ENCODE data around the gene LPCAT2. TPM values are rescaled to one million over a fixed set of nuclear protein-coding genes. Genes with fewer than 3 reads are reported as not detected.

LPCAT2 gene
- total RNA-seq: under 1 TPM; 0.37 to 0.59 TPM

- H3K36me3 Mint-ChIP-seq (ENCODE audit: low read depth): no peaks in the 10 kb centered on the region
- intact Hi-C loops (cut with DNase I, micrococcal nuclease): loop anchor here in 1 of 2 experiments (2.0 kb wide), 1 partner anchor 38 kb away; no protein-coding TSS in a partner anchor
- ATAC-seq: peak; percentile 99
- peaks cover 31% of the 10 kb centered on the region for H3K27me3 Mint-ChIP-seq
- ChIA-PET CTCF (interaction anchor here (1.1 kb wide), 1 partner anchor 44 kb away, joined by 3 read pairs; no protein-coding TSS in a partner anchor), POLR2A (no interaction called here)
- H3K4me3 Mint-ChIP-seq: peak within 1 kb of the TSS; percentile 43
- H3K27ac Mint-ChIP-seq: no peak within 1 kb of the TSS
- H3K4me1 Mint-ChIP-seq: peaks cover 9% of the 10 kb centered on the region
- peaks cover 11% of the 10 kb centered on the region for H3K9me3 Mint-ChIP-seq (ENCODE audit: low read depth)
- peak; percentile 82 for DNase-seq
Observed at GRCh38 chr16:55508941-55509931, at the start of gene LPCAT2. Gene LPCAT2 (plus strand): TSS chr16:55509072. CDS start chr16:55509182, 110 bp downstream.

GRCh38 chr16:55462241-55462640 is 46.6 kb upstream of the LPCAT2 start:
- intact Hi-C loops (cut with DNase I, micrococcal nuclease): loop anchor here (10.0 kb wide), 2 partner anchors 733 to 853 kb away; partner anchors contain the start of gene GNAO1 (in 1 of the 2)
- ATAC-seq (no peak), DNase-seq (no peak)
- H3K9me3 Mint-ChIP-seq (ENCODE audit: low read depth): no peaks in the 10 kb centered on the region
- ChIA-PET CTCF (interaction anchor here (1.2 to 5.8 kb wide), 2 partner anchors 9 to 242 kb away, joined by 5 to 112 read pairs; no protein-coding TSS in a partner anchor), POLR2A (no interaction called here)
- peaks cover 6% of the 10 kb centered on the region for H3K27me3 Mint-ChIP-seq
- no peak overlapping the region for H3K27ac Mint-ChIP-seq
- H3K36me3 Mint-ChIP-seq (ENCODE audit: low read depth): no peaks in the 10 kb centered on the region
- no peaks in the 10 kb centered on the region for H3K4me1 Mint-ChIP-seq
- H3K4me3 Mint-ChIP-seq: no peak overlapping the region

- Mint-ChIP-seq H3K27me3 (peaks cover 8% of the 10 kb centered on the region), H3K9me3 (ENCODE audit: low read depth) (no peaks in the 10 kb centered on the region), H3K4me1 (no peaks in the 10 kb centered on the region), H3K36me3 (ENCODE audit: low read depth) (no peaks in the 10 kb centered on the region), H3K4me3 (no peak overlapping the region), H3K27ac (no peak overlapping the region)
- POLR2A ChIA-PET: no interaction called here
- CTCF ChIA-PET: interaction anchor here (0.6 to 5.8 kb wide), 64 partner anchors 8 to 1519 kb away, joined by 3 to 112 read pairs (median 4); partner anchors contain the start of gene LPCAT2
- ATAC-seq (no peak), DNase-seq (no peak)
- intact Hi-C loops (cut with DNase I, micrococcal nuclease): loop anchor here (2.0 to 10.0 kb wide), 4 partner anchors 378 to 854 kb away; partner anchors contain the start of gene GNAO1 (in 1 of the 2)
Observed at GRCh38 chr16:55464375-55464774, 44.5 kb upstream of the LPCAT2 start.

GRCh38 chr16:55465077-55465896 is 43.6 kb upstream of the LPCAT2 start:
- H3K4me1 Mint-ChIP-seq: no peaks in the 10 kb centered on the region
- intact Hi-C loops (cut with DNase I, micrococcal nuclease): loop anchor here (1.0 to 10.0 kb wide), 9 partner anchors 78 to 854 kb away; partner anchors contain the start of gene GNAO1 (in 1 of the 2)
- DNase-seq (peak; percentile 91), ATAC-seq (peak; percentile 95)
- H3K4me3 Mint-ChIP-seq: no peak overlapping the region
- POLR2A ChIA-PET: no interaction called here
- CTCF ChIA-PET: interaction anchor here (0.6 to 5.8 kb wide), 69 partner anchors 8 to 1520 kb away, joined by 3 to 112 read pairs (median 4); partner anchors contain the start of gene LPCAT2
- H3K9me3 Mint-ChIP-seq (ENCODE audit: low read depth): no peaks in the 10 kb centered on the region
- H3K27me3 Mint-ChIP-seq: peaks cover 11% of the 10 kb centered on the region
- no peak overlapping the region for H3K27ac Mint-ChIP-seq
- H3K36me3 Mint-ChIP-seq (ENCODE audit: low read depth): no peaks in the 10 kb centered on the region

- POLR2A ChIA-PET: no interaction called here
- H3K27me3 Mint-ChIP-seq: peaks cover 11% of the 10 kb centered on the region
- intact Hi-C loops (cut with DNase I, micrococcal nuclease): loop anchor here (5.0 to 10.0 kb wide), 3 partner anchors 176 to 849 kb away; partner anchors contain the start of gene GNAO1 (in 1 of the 2)
- ATAC-seq (no peak), DNase-seq (no peak)
- H3K4me1 Mint-ChIP-seq: peaks cover 2% of the 10 kb centered on the region
- H3K9me3 Mint-ChIP-seq (ENCODE audit: low read depth): no peaks in the 10 kb centered on the region
- H3K4me3 Mint-ChIP-seq: no peak overlapping the region
- H3K27ac Mint-ChIP-seq: no peak overlapping the region
- CTCF ChIA-PET: interaction anchor here (1.6 to 5.8 kb wide), 6 partner anchors 25 to 238 kb away, joined by 3 to 112 read pairs (median 10); no protein-coding TSS in a partner anchor
- no peaks in the 10 kb centered on the region for H3K36me3 Mint-ChIP-seq (ENCODE audit: low read depth)
Observed at GRCh38 chr16:55466209-55466608, 42.7 kb upstream of the LPCAT2 start.

GRCh38 chr16:55467898-55468297 is 41.0 kb upstream of the LPCAT2 start:
- ATAC-seq (no peak), DNase-seq (no peak)
- H3K9me3 Mint-ChIP-seq (ENCODE audit: low read depth): peaks cover 2% of the 10 kb centered on the region
- CTCF ChIA-PET: interaction anchor here (0.7 to 4.3 kb wide), 5 partner anchors 24 to 887 kb away, joined by 3 to 27 read pairs (median 5); no protein-coding TSS in a partner anchor
- H3K27ac Mint-ChIP-seq: no peak overlapping the region
- H3K4me3 Mint-ChIP-seq: no peak overlapping the region
- H3K27me3 Mint-ChIP-seq: peaks cover 11% of the 10 kb centered on the region
- H3K36me3 Mint-ChIP-seq (ENCODE audit: low read depth): no peaks in the 10 kb centered on the region
- intact Hi-C loops (cut with DNase I, micrococcal nuclease): loop anchor here (5.0 to 10.0 kb wide), 3 partner anchors 174 to 847 kb away; partner anchors contain the start of gene GNAO1 (in 1 of the 2)
- POLR2A ChIA-PET: no interaction called here
- H3K4me1 Mint-ChIP-seq: peaks cover 16% of the 10 kb centered on the region

GRCh38 chr16:55468352-55468990 is 40.4 kb upstream of the LPCAT2 start:
- CTCF ChIA-PET: interaction anchor here (0.9 to 4.3 kb wide), 4 partner anchors 25 to 234 kb away, joined by 5 to 27 read pairs (median 12); no protein-coding TSS in a partner anchor
- Mint-ChIP-seq H3K4me1 (peaks cover 18% of the 10 kb centered on the region), H3K36me3 (ENCODE audit: low read depth) (no peaks in the 10 kb centered on the region), H3K4me3 (no peak overlapping the region), H3K27ac (no peak overlapping the region), H3K27me3 (peaks cover 13% of the 10 kb centered on the region), H3K9me3 (ENCODE audit: low read depth) (peaks cover 2% of the 10 kb centered on the region)
- no peak for DNase-seq
- no peak for ATAC-seq
- intact Hi-C loops (cut with DNase I, micrococcal nuclease): loop anchor here (5.0 to 10.0 kb wide), 3 partner anchors 174 to 846 kb away; partner anchors contain the start of gene GNAO1 (in 1 of the 2)
- POLR2A ChIA-PET: no interaction called here

- Mint-ChIP-seq H3K27ac (no peak overlapping the region), H3K27me3 (peaks cover 19% of the 10 kb centered on the region), H3K36me3 (ENCODE audit: low read depth) (no peaks in the 10 kb centered on the region), H3K9me3 (ENCODE audit: low read depth) (peaks cover 2% of the 10 kb centered on the region), H3K4me3 (no peak overlapping the region), H3K4me1 (peaks cover 18% of the 10 kb centered on the region)
- ChIA-PET CTCF (interaction anchor here (3.7 kb wide), 1 partner anchor 233 kb away, joined by 18 read pairs; no protein-coding TSS in a partner anchor), POLR2A (no interaction called here)
- DNase-seq (no peak), ATAC-seq (no peak)
- intact Hi-C loops (cut with DNase I, micrococcal nuclease): loop anchor here (2.0 to 10.0 kb wide), 6 partner anchors 39 to 887 kb away; partner anchors contain the start of genes GNAO1 (in 1 of the 2) and LPCAT2 (in 1 of the 2)
Observed at GRCh38 chr16:55469821-55470532, 38.9 kb upstream of the LPCAT2 start.

- Mint-ChIP-seq H3K4me3 (no peak overlapping the region), H3K9me3 (ENCODE audit: low read depth) (peaks cover 2% of the 10 kb centered on the region), H3K36me3 (ENCODE audit: low read depth) (no peaks in the 10 kb centered on the region), H3K4me1 (peaks cover 18% of the 10 kb centered on the region), H3K27ac (peak overlapping the region; percentile 62), H3K27me3 (peaks cover 16% of the 10 kb centered on the region)
- ChIA-PET CTCF (interaction anchor here (0.7 to 3.7 kb wide), 3 partner anchors 9 to 232 kb away, joined by 4 to 18 read pairs (median 5); no protein-coding TSS in a partner anchor), POLR2A (interaction anchor here (0.6 kb wide), 1 partner anchor 1464 kb away, joined by 3 read pairs; no protein-coding TSS in a partner anchor)
- DNase-seq (no peak), ATAC-seq (peak; percentile 23)
- intact Hi-C loops (cut with DNase I, micrococcal nuclease): loop anchor here in 1 of 2 experiments (1.0 to 5.0 kb wide), 4 partner anchors 30 to 887 kb away; partner anchors contain the start of gene LPCAT2
Observed at GRCh38 chr16:55470533-55471371, 38.1 kb upstream of the LPCAT2 start.
